H1 (cell line): ENCODE measurements around the gene GNB3. TPM values are rescaled to one million over a fixed set of nuclear protein-coding genes. Genes with fewer than 3 reads are reported as not detected.

ENCODE experiments used
- CTCF ChIA-PET: fragments of 300-600 bp; sonication (Branson Sonifier 250); formaldehyde crosslinking; loops from one replicate; lab custom pipeline; 2021; ENCODE audit not compliant: partially characterized antibody; lab: Charles Lee
- POLR2A ChIA-PET: fragments of 300-600 bp; sonication (Branson Sonifier 250); formaldehyde crosslinking; loops from one replicate; lab custom pipeline; 2021; ENCODE audit warnings: inconsistent platforms; ENCODE audit not compliant: partially characterized antibody; lab: Charles Lee
- DNase-seq, 2 experiments: peaks; one replicate each; pipeline versions ENCODE4 v3.0.0 to v3.0.0-alpha.2; 2010 to 2022; ENCODE audit warnings: low spot score in 2 of 2, low read depth in 1 of 2, mixed read lengths in 1 of 2
- FAIRE-seq: peaks from 2 replicates; lab custom pipeline; 2011; peaks lifted over from hg19 to GRCh38; lab: Jason Lieb, UNC
- H2AFZ ChIP-seq: 2 replicates; pipeline ENCODE4 v1.8.1; 2012; ENCODE audit warnings: low read length, inconsistent platforms
- H2AK5ac ChIP-seq: 2 replicates; pipeline ENCODE4 v1.6.1; 2013; ENCODE audit warnings: low read depth, low read length
- H2BK120ac ChIP-seq: replicated peaks from 2 replicates; pipeline ENCODE3; 2013; ENCODE audit warnings: low read depth, low read length, inconsistent platforms
- H2BK12ac ChIP-seq: 2 replicates; pipeline ENCODE4 v1.6.1; 2013; ENCODE audit warnings: low read depth, low read length
- H2BK15ac ChIP-seq: 2 replicates; pipeline ENCODE4 v1.6.1; 2013; ENCODE audit warnings: low read length
- H2BK20ac ChIP-seq: 2 replicates; pipeline ENCODE4 v1.6.1; 2013; ENCODE audit warnings: low read length
- H2BK5ac ChIP-seq: 2 replicates; pipeline ENCODE4 v1.6.1; 2013; ENCODE audit warnings: low read depth, low read length
- H3K14ac ChIP-seq: 2 replicates; pipeline ENCODE4 v1.6.1; 2013; ENCODE audit warnings: inconsistent platforms; ENCODE audit not compliant: insufficient read length
- H3K18ac ChIP-seq: 2 replicates; pipeline ENCODE4 v1.6.1; 2013; ENCODE audit warnings: low read length; ENCODE audit errors: extremely low read depth
- H3K23ac ChIP-seq: 2 replicates; pipeline ENCODE4 v1.6.1; 2013; ENCODE audit warnings: inconsistent platforms; ENCODE audit not compliant: insufficient read length
- H3K23me2 ChIP-seq: 2 replicates; pipeline ENCODE4 v1.6.1; 2013; ENCODE audit warnings: low read depth, low read length
- H3K27ac ChIP-seq: 2 replicates; pipeline ENCODE4 v1.6.1; 2011; ENCODE audit warnings: low read depth, low read length, inconsistent platforms
- H3K27me3 ChIP-seq, 4 experiments: replicated peaks in 1 of 4; 1 replicate in 1 of 4; 2 replicates in 3 of 4; pipeline versions ENCODE4 v1.6.1 to v1.8.1; 2011 to 2013; ENCODE audit warnings: low read length in 3 of 4, mild to moderate bottlenecking in 3 of 4, inconsistent platforms in 2 of 4, mixed read lengths in 2 of 4, moderate library complexity in 1 of 4; ENCODE audit not compliant: control insufficient read depth in 3 of 4, insufficient read depth in 3 of 4; ENCODE audit errors: extremely low read depth in 1 of 4
- H3K36me3 ChIP-seq, 4 experiments: 2 replicates each; pipeline versions ENCODE4 v1.6.1 to v1.8.1; 2011 to 2013; ENCODE audit warnings: mild to moderate bottlenecking in 4 of 4, low read length in 3 of 4, moderate library complexity in 2 of 4, control low read depth in 1 of 4, inconsistent platforms in 1 of 4; ENCODE audit not compliant: insufficient read depth in 4 of 4, control insufficient read depth in 2 of 4
- H3K4ac ChIP-seq: replicated peaks from 2 replicates; pipeline ENCODE3; 2013; ENCODE audit warnings: low read length, low read depth, mixed read lengths, inconsistent platforms; ENCODE audit not compliant: insufficient read length
- H3K4me1 ChIP-seq, 4 experiments: replicated peaks in 1 of 4; 1 replicate in 1 of 4; 2 replicates in 3 of 4; pipeline versions ENCODE4 v1.6.1 to v1.8.1; 2011 to 2013; ENCODE audit warnings: low read length in 3 of 4, inconsistent platforms in 2 of 4, mixed read lengths in 1 of 4; ENCODE audit not compliant: insufficient read depth in 4 of 4, control insufficient read depth in 3 of 4
- H3K4me2 ChIP-seq, 2 experiments: 2 replicates each; pipeline versions ENCODE4 v1.6.1 to v1.8.1; 2011 to 2013; ENCODE audit warnings: low read depth in 2 of 2, low read length in 2 of 2, control low read depth in 1 of 2, inconsistent platforms in 1 of 2, mild to moderate bottlenecking in 1 of 2; ENCODE audit not compliant: insufficient read depth in 1 of 2
- H3K4me3 ChIP-seq, 4 experiments: fragments of 200-600, 300-600 bp in 1 of 4; sonication (generic), shearing (Covaris generic), sonication (Bioruptor Twin) in 1 of 4; 2 replicates each; pipeline versions ENCODE4 v1.5.1 to v1.8.1; 2011 to 2016; ENCODE audit warnings: low read length in 4 of 4, low read depth in 3 of 4, control low read depth in 2 of 4, inconsistent platforms in 2 of 4, mild to moderate bottlenecking in 2 of 4, mixed read lengths in 1 of 4, moderate library complexity in 1 of 4; ENCODE audit not compliant: insufficient read depth in 2 of 4; ENCODE audit errors: extremely low read depth in 1 of 4
- H3K56ac ChIP-seq: replicated peaks from 2 replicates; pipeline ENCODE3; 2013; ENCODE audit warnings: low read depth, mild to moderate bottlenecking, mixed read lengths, low read length, inconsistent platforms; ENCODE audit not compliant: insufficient read length
- H3K79me1 ChIP-seq: 2 replicates; pipeline ENCODE4 v1.6.1; 2013; ENCODE audit warnings: low read depth, low read length, control low read depth
- H3K79me2 ChIP-seq, 2 experiments: 2 replicates each; pipeline versions ENCODE4 v1.6.1 to v1.8.1; 2012 to 2013; ENCODE audit warnings: low read length in 2 of 2, mild to moderate bottlenecking in 2 of 2, inconsistent platforms in 1 of 2; ENCODE audit not compliant: insufficient read depth in 2 of 2, control insufficient read depth in 1 of 2
- H3K9ac ChIP-seq, 4 experiments: replicated peaks in 1 of 4; 1 replicate in 1 of 4; 2 replicates in 3 of 4; pipeline versions ENCODE4 v1.6.1 to v1.8.1; 2011 to 2013; ENCODE audit warnings: low read depth in 3 of 4, low read length in 3 of 4, control low read depth in 2 of 4, mild to moderate bottlenecking in 2 of 4, moderate library complexity in 2 of 4, inconsistent platforms in 1 of 4; ENCODE audit errors: extremely low read depth in 1 of 4
- H3K9me3 ChIP-seq, 2 experiments: 2 replicates each; pipeline versions ENCODE4 v1.6.1 to v1.8.1; 2012 to 2013; ENCODE audit warnings: mild to moderate bottlenecking in 2 of 2, moderate library complexity in 2 of 2, control low read depth in 1 of 2, inconsistent platforms in 1 of 2, low read depth in 1 of 2, low read length in 1 of 2, mixed read lengths in 1 of 2; ENCODE audit not compliant: insufficient read depth in 2 of 2
- H4K20me1 ChIP-seq, 2 experiments: replicated peaks in 1 of 2; 2 replicates each; pipeline versions ENCODE3 to v1.8.1; 2011 to 2013; ENCODE audit warnings: inconsistent platforms in 2 of 2, low read length in 2 of 2, mild to moderate bottlenecking in 1 of 2; ENCODE audit not compliant: insufficient read depth in 2 of 2, control insufficient read depth in 1 of 2
- H4K5ac ChIP-seq: 2 replicates; pipeline ENCODE4 v1.6.1; 2013; ENCODE audit warnings: low read length, low read depth, mixed read lengths, inconsistent platforms; ENCODE audit not compliant: insufficient read length
- H4K8ac ChIP-seq: 2 replicates; pipeline ENCODE4 v1.8.0; 2013; ENCODE audit warnings: mild to moderate bottlenecking, moderate library complexity, low read length, inconsistent platforms; ENCODE audit not compliant: insufficient read depth; ENCODE audit errors: extremely low read depth
- H4K91ac ChIP-seq: replicated peaks from 2 replicates; pipeline ENCODE3; 2013; ENCODE audit warnings: low read length, mixed read lengths, inconsistent platforms; ENCODE audit not compliant: insufficient read length
- MAFK ChIP-seq: IDR thresholded peaks from 2 replicates; pipeline ENCODE4 v1.6.1; 2012; ENCODE audit warnings: low read depth, mild to moderate bottlenecking, improper control_type of control experiment, low read length
- RNF2 ChIP-seq: fragments of 200-900, 300-1000 bp; sonication (generic); IDR thresholded peaks from 2 replicates; pipeline ENCODE4 v1.7.1; 2016; ENCODE audit warnings: borderline replicate concordance, low read depth, mild to moderate bottlenecking, antibody characterized with exemption, low read length; ENCODE audit not compliant: poor library complexity, severe bottlenecking; ENCODE audit errors: missing control alignments
- WGBS, 2 experiments: shearing (Covaris generic) in 1 of 2; methylation state at CpG; one replicate each; pipeline versions ENCODE4 v1.1.6 to v1.1.7; 2013 to 2015; ENCODE audit warnings: low lambda C conversion rate in 2 of 2, mixed read lengths in 2 of 2, inconsistent platforms in 1 of 2, low coverage in 1 of 2, missing lambda C conversion rate in 1 of 2; ENCODE audit not compliant: insufficient replicate concordance in 2 of 2, insufficient coverage in 1 of 2, insufficient read length in 1 of 2; ENCODE audit errors: extremely low coverage in 1 of 2, missing lambda C conversion rate in 1 of 2; 5-methylcytosine and 5-hydroxymethylcytosine counted together
- polyA plus RNA-seq, 7 experiments: library from polyadenylated mRNA; depleted of rRNA in 3 of 7; stranded (reverse) in 5 of 7; unstranded in 2 of 7; fragments of >200 nt in 5 of 7; fragments of 200-250 nt in 2 of 7; gene quantifications; 1 replicate in 5 of 7; 2 replicates in 1 of 7; 4 replicates in 1 of 7; pipeline versions ENCODE4 v1.2.1 to v1.2.3, GENCODE V29; 2011 to 2013; ENCODE audit warnings: missing spikeins in 2 of 7, mixed read lengths in 2 of 7
- total RNA-seq: library from RNA; stranded (reverse); fragmentation: NEBNext Ultra II Directional; extraction: Animal tissue kit (Norgen Biotek cat#: 25700); gene quantifications from 2 replicates; pipeline ENCODE4 v1.2.1, GENCODE V29; 2021

GNB3 gene
- total and polyA plus RNA-seq, 2 of the 8 experiments (the other 6 are each of a cell fraction or from before 2014, with no cell fraction given): 9.9 TPM

- H4K20me1 ChIP-seq: peaks cover 0 to 2% of the 10 kb centered on the region in 2 experiments
- no peak overlapping the region for H3K4me3 ChIP-seq
- WGBS, 2 experiments: 77% methylated on average over 2 of the region's 2 CpGs; no CpG with 5 or more reads in 1 of the 2 experiments
- no peak overlapping the region for H3K9ac ChIP-seq
- POLR2A ChIA-PET: interaction anchor here (1.0 to 18.9 kb wide), 5 partner anchors 8 to 38 kb away, joined by 3 to 588 read pairs (median 5); partner anchors contain the start of genes CDCA3, GNB3, SPSB2 and USP5
- H3K9me3 ChIP-seq: no peaks in the 10 kb centered on the region
- no peak overlapping the region for H3K4ac ChIP-seq
- no peak overlapping the region for H3K14ac ChIP-seq
- no peak overlapping the region for H3K56ac ChIP-seq
- no peaks in the 10 kb centered on the region for H3K27me3 ChIP-seq
- no peak overlapping the region for H2BK15ac ChIP-seq
- no peak overlapping the region for H2AK5ac ChIP-seq
- H3K23me2 ChIP-seq: no peaks in the 10 kb centered on the region
- peaks cover 0 to 10% of the 10 kb centered on the region in 2 experiments; a peak in 2 of 4 replicates for H3K79me2 ChIP-seq
- no peak overlapping the region for H4K8ac ChIP-seq
- H3K36me3 ChIP-seq: peaks cover 33 to 71% (median 65%) of the 10 kb centered on the region in 4 experiments
- DNase-seq: no peak
- no peak for TF ChIP-seq MAFK
- TF ChIP-seq RNF2: no peak
- no peaks in the 10 kb centered on the region; the same call in 1 of the 2 replicates for H3K79me1 ChIP-seq
- H3K27ac ChIP-seq: no peak overlapping the region
- peaks cover 0 to under 1% (median 0%) of the 10 kb centered on the region in 4 experiments; a peak in 1 of 7 replicates for H3K4me1 ChIP-seq
- no peak overlapping the region for H4K91ac ChIP-seq
- H2AFZ ChIP-seq: no peak overlapping the region
- no peak overlapping the region for H3K23ac ChIP-seq
- H2BK120ac ChIP-seq: no peak overlapping the region
- H2BK12ac ChIP-seq: no peak overlapping the region
- H3K4me2 ChIP-seq: no peak overlapping the region
- no peak overlapping the region for H2BK5ac ChIP-seq
- no peak overlapping the region for H3K18ac ChIP-seq
- H4K5ac ChIP-seq: no peak overlapping the region
- CTCF ChIA-PET: interaction anchor here (0.8 to 4.5 kb wide), 4 partner anchors 12 to 80 kb away, joined by 4 to 27 read pairs (median 6); partner anchors contain the start of gene SPSB2
- H2BK20ac ChIP-seq: no peak overlapping the region
- FAIRE-seq: no peak
These were observed 18.1 kb downstream of the GNB3 start for GRCh38 chr12:6858799-6859198.
